Left cardiac atrium (tissue), 4 donors: ENCODE measurements around the gene FOXE3. TPM values are rescaled to one million over a fixed set of nuclear protein-coding genes. Genes with fewer than 3 reads are reported as not detected.
"Not testable (repeated sequence)": the region's sequence is repeated elsewhere in the genome, so short reads cannot be mapped to it uniquely, and the experiment has no call there.

Experiments used
- ATAC-seq, 2 donors: fragments of 200-7000 bp; cut with Tn5 transposase; one replicate each; pipeline ENCODE4 v1.9.1; 2020; ENCODE audit warnings: mild to moderate bottlenecking in 2 of 2, moderate library complexity in 2 of 2
- DNase-seq: peaks from one replicate; pipeline ENCODE4 v3.0.0-alpha.2; 2020
- intact Hi-C, 2 donors: fragments of 100-400 bp; cut with DNase I; formaldehyde crosslinking; loops; one replicate each; pipeline versions ENCODE4 v1.14.1 to v1.15.1; 2022 to 2023
- total RNA-seq, 2 donors: library from RNA; stranded (reverse); fragmentation: NEBNext Ultra II Directional; extraction: Animal tissue kit (Norgen Biotek cat#: 25700); gene quantifications; one replicate each; pipeline ENCODE4 v1.2.1, GENCODE V29; 2021
- donor health status: DM: no; HTN: yes; CAD: no.
- donor health status: DM: no; HTN: yes; CAD: no; lungs with severe emphysema.
- donor health status: DM: yes; HTN: yes; CAD: no.
- donor health status: Dilated cardiomyopathy.

The FOXE3 gene
- total RNA-seq, 2 donors from 2014 or later, result not detected

DNA sequence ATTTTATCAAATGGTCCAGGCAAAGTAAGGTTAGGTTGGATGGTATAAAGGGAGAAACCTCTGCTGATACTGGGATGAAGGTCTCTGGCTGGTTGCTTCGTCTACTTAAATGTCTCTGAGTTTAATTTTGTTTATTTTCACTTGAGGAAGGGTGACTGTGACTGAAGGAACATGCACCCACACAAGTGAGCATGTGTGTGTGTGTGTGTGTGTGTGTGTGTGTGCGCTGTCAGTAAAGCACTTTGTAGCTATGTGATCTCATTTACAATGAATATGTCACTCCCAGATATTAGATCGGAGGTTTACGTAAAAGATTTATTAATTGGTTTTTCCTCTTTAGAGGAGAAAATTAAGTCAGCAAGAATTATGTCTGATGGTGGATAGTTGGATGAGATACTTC, 26.1 kb downstream of the FOXE3 start:
- DNase-seq (no peak), ATAC-seq (no peak)
- intact Hi-C loops, result no loop called here

DNA sequence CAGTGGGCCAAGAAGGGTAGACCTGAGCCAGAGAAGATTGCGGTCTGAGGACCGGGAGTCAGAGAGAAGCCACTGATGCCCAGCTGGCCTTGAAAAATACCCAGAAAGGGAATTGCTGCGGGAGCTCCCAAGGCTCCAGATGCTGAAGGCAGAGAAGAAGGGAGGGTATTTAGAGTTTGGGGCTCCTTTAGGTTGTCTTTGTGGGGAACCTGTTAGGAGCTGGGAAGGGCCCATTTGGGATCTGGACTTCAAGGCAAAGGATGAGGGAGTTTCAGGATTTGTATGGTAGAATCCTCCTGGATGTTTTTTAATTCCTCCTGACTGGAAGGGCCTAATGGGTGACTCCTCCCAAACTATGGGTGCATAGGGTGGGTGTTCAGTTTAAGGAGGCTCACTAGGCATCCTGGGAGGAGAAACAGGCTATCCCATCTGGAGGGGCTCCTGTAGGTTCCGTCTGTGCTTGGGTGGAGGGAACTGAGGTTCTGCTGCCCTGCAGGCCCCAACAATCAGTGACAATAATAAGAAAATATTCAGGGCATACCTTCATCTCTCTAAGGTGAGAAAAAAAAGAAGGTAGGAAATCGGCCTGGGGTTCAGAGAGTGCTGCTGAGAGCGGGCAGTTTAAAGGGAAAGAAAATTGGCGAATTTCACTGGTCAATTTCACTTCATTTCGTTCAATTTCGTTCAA, 26.9 kb downstream of the FOXE3 start:
- intact Hi-C loops, result no loop called here
- ATAC-seq, result no peak
- DNase-seq, result no peak

DNA sequence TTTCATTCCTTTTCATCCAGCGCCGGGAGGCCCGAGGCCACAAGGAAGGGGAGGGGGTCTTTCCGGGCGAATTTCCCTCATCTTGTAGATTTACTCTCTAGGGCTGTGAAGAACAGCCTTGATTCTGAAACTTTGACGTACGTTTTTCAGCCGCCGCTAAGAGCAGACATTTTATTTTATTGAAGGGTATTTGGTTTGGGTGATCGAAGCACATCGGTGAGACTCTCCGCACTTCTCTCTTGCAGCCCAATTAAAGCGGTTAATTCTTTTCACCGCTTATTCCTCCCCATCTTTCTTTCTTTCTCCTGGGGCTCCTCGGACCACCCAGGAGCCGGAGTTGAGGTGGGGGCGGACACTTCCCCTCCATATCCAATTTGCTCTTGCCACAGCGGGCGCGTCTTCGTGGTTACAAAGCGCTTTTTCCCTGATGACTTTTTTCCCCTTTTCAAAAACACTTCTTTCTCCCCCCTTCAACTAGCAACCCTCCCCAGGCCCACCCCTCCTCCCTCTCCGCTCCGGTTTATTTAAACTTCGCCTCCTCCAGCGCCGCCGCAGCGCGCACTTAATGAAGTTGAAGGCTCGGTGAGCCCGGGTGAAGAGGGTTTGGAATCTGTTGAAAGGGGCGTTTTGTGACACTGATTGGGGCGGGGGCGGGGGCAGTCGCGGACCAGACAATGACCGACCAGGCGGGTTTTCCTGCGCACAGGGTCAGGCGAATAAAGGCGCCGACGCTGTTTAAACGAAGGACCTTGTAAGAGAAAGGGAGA, 27.6 kb downstream of the FOXE3 start:
- no peak for ATAC-seq
- no peak for DNase-seq
- intact Hi-C loops, result no loop called here

DNA sequence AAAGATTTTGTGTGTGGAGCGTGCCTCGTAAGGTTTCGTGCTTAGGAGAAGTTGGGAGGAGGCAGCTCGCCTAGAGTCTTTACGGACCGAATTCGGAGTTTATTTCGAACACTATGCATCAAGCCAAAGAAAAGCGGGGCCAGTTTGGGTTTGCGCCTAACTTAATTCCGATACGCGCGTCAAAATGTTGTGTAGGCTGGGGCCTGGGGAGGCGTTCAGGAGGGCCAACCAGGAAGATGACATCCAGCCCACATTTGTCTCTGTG, 28.1 kb downstream of the FOXE3 start:
- DNase-seq (no peak), ATAC-seq (no peak)
- intact Hi-C loops, result no loop called here

DNA sequence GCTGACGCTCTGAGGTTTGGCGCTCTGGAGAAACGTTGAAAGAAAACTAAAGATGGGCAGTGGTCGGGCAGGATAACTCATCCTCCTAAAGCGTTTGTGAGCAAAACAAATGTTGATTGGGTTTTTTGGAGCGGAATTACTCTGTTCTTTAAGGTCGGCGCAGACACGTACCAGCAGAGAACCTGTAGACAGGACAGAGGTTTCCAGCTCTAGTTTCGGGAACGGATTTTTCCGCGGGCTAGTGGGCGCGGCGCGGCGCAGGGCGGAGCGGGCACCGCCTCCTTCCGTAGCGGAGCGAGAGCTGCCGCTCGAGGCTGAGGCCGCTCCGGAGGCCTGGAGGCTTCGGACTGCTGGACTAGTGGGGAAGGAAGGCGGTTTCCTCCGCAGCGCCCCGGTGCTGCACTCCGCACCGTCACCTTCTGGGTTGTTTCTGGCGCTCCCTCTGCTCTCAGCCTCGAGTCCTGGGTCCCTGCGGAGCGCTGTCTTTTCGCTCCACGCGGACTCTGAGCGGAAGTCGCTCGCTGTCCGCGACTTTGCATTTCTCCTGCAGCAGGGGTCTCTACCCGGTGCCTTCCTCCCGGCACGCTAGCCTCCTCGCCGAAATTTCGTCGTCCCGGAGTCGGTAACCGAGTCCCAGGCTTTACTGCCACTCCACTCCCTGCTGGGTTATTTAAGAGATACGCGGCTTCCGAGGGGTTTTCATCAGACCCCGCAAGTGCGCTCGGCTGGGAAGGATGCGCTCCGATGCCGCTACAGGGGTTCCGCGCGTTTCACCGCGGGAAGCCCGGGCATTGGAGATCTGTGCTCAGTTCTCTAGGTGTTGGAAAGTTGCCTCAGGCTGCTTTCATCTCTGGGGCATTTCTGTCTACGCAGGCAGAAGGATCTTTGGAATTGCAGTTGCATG, 28.7 kb downstream of the FOXE3 start:
- ATAC-seq, result peak; percentile 58 to 84
- intact Hi-C loops, result no loop called here
- DNase-seq, result peak; percentile 40

DNA sequence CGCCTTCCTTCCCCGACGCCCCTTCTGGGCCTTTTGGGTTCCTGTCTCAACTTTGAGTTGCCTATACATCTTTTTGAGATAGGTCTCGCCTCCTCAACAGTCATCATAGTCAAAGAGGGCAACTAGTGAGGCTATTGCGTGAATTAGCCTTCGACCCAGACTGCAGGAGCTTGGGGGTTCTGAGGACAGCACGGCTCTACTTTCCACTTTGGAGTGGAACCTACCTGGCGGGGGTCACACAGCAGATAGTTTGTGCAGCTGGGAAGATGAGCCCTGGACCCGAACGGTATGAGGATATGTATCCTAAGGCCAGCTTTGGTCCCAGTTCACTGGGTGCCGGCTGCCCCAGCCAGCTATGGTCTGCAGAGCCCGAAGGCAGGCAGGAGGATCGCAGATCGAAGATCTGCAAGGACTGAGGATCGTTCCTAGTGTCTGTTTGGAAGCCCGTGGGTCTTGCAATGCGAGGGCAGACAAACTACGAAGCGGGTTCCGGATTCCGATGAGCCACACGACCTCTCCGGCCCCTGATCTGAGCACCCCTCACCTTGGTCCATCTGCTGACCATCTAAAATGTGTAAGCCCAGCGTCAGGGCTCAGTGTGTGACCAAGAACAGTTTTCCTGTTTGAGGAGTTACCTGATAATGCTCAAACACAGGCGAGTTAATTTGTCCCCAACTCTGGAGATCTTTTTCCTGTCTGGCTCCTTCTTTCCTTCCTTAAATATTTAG, 29.9 kb downstream of the FOXE3 start:
- no peak for ATAC-seq
- intact Hi-C loops, result no loop called here
- DNase-seq, result no peak

DNA sequence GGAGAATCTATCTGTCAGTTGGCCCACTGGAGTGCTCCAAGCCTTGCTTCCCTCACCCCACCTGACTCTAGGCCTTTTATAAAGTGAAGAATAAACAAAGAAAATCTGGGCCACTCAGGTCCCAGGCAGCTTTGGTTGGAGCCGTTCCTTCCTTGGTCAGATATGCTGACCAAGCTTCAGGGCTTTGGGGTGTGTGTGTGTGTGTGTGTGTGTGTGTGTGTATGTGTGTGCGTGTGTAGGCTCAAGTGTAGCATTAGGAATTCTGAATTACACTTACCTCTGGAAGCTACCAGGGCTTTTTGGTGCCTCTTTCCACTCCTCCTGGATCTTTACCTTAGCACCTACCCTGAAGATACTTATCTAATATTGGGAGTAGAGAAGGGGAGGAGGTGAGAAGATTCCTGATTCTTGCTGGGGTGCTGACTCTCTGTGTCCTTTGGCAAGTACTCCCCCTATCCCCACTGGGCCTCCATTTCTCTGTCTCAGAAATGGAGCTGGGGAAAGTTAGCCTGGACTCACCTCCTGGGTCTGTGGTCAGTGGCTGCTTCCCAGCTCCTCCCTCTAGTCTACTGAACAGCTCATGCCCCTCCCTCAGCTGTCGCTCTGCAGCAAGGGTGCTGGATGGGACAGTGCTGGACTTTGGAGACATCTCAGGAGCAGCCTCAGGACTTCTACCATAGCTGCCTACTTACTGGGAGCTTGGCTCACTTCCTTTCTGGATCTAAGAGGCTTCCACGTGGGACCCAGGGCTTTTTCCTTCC, 32.6 kb downstream of the FOXE3 start:
- ATAC-seq, result no peak
- DNase-seq, result no peak
- intact Hi-C loops, result no loop called here

DNA sequence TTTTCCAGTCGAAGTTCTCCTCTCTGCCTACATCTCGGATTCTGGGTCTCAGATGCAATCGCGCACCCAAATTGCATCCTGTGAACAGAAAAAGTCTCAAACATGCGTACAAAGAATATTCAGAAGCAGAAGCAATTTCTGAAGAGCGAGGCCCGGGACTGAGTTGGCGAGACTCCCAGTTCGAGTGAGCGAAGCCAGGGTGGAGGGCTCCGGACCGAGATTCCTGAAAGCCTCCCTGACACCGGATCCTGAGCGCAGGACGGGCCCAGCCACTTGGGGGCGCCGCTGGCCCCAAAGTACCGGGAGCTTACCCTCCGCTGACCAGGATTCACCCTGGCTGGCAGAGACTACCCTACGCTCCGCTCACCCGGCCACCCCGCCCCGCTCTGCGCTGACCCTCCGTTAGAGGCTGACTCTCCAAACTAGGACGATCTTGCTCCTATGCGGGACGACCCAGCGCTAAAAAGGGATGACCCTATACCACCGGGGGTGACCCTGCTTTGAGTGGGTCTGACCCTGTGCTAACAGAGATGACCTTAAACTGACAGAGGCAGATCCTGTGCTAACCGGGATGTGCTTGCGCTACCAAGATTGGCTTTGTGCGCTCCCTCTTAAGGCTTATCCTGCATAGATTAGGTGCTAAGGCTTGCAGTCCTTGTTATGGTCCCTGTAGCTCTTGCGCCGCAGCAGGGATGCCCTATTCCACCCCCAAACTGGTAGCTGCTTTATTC, 33.9 kb downstream of the FOXE3 start:
- ATAC-seq, result peak; percentile 73 to 84
- peak; percentile 47 for DNase-seq
- intact Hi-C loops, result no loop called here

DNA sequence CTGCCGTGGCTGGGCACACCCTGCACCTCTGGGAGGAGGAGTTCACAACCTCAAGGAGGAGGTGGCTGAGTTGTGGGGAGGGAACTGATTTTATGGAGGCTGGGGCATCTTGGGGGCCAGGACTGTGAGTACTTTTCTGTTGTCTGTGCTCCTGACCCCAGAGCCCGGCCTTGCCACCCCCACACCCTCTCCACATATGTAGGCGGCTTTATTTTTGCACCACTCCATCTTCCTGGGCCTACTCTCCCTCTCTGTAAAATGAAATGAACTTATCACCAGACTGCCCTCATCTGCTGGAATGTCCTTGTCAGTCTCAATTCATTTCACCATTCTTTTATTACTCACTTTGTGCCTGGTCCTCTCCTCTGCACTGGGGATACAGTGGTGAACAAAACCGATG, 34.5 kb downstream of the FOXE3 start:
- DNase-seq (no peak), ATAC-seq (no peak)
- intact Hi-C loops, result no loop called here

DNA sequence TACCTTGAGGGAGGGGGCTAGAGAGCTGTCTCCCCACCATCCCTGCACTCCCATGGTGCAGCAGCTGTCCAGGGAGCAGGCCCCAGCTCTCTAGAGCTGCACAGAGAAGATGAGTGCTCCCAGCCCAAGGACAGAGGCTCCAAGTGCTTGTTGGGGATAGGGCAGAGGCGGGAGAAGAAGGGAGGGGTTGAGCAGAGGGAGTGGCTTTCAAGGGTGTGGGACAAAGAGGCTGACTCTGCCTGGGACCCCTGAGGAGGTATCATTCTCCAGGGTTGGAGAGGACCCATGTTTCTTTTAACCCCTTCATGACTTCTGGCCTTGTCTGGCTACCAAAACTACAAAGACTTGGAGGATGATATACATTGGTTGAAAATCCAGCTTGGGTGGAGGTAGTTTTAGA, 36.3 kb downstream of the FOXE3 start:
- DNase-seq (no peak), ATAC-seq (no peak)
- intact Hi-C loops, result no loop called here

DNA sequence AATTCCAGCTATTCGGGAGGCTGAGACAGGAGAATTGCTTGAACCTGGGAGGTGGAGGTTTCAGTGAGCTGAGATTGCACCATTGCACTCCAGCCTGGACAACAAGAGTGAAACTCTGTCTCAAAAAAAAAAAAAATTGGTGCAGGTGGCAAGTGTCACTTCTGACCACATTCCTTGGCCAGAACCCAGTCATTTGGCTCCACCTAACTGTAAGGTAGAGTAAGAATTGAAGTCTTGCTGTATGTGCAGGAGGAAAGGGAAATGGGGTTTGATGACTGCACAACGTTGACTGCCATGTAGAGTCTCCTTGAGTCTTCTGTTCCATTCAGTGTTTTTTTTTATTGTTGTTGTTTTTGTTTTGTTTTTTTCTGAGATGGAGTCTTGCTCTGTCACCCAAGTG, 37.8 kb downstream of the FOXE3 start:
- intact Hi-C loops, ATAC-seq, DNase-seq: not testable (repeated sequence)

DNA sequence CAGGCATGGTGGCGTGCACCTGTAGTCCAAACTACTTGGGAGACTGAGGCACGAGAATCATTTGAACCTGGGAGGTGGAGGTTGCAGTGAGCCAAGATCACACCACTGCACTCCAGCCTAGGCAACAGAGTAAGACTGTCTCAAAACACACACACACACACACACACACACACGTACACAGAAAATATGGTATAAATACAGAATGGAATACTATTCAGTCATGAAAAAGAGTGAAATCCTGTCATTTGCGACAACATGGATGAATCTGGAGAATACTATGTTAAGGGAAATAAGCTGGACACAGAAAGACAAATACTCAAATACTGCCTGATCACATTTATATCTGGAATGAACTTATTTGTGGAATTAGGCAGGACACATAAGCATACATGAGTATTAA, 40.2 kb downstream of the FOXE3 start:
- no peak for DNase-seq
- intact Hi-C loops, result no loop called here
- no peak for ATAC-seq

DNA sequence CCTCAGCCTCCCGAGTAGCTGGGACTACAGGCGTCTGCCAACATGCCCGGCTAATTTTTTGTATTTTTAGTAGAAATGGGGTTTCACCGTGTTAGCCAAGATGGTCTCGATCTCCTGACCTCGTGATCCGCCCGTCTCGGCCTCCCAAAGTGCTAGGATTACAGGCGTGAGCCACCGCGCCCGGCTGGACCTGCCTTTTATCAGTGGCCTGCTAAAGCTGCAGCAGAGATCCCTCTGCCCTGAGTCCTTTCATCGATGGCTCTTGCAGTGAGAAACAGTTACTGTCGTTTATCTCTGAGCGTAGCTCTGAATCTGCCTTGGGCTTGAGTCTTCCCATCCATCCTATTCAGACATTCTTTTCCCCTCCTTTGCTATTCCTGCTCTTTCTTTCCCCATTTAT, 41.5 kb downstream of the FOXE3 start:
- DNase-seq, ATAC-seq, intact Hi-C loops: not testable (repeated sequence)

DNA sequence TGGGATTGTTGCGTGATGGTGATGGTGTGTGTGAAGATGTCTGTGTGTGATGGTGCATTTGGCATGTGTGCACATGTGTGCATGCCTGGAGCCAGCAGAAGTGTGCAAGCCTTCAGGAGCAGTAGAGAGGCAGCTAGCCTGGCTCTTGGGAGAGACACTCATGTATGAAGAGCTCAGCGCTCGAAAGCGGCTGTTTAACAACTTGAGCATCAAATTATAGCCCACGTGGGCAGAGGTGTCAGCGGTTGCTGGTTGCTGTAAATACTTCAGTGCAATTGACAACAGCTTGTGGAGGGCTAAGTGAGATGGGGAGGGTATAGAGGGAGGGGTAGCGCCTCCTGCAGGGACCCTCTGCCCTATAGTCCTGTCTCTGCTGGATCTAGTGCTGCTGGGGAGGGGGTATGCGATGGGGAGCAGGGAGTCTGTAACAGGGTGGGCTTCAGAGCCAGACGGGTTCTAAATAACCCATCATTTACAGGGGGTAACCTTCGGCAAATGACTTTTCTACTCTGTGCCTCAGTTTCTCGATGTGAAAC, 43.2 kb downstream of the FOXE3 start:
- intact Hi-C loops, result no loop called here
- ATAC-seq, result no peak
- DNase-seq, result no peak

DNA sequence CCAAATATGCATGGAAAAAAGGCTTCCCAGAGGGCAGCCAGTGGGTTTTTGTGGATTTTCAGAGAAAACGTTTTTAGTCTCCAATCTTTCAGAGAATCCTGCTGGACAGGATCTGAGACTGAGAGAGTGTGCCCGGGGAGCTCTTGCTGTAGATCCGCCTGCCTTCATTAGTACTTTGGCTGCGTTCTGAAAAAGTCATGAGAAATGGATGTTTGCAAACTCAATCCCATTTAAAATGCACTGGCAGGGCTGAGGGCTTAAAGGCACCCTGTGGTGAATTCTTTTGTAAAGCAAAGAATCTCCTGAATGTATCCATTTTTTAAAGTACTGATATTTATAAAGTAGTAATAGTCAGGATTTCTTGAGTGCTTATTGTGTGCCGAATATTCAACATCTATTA, 44.0 kb downstream of the FOXE3 start:
- ATAC-seq (no peak), DNase-seq (no peak)
- intact Hi-C loops, result no loop called here

DNA sequence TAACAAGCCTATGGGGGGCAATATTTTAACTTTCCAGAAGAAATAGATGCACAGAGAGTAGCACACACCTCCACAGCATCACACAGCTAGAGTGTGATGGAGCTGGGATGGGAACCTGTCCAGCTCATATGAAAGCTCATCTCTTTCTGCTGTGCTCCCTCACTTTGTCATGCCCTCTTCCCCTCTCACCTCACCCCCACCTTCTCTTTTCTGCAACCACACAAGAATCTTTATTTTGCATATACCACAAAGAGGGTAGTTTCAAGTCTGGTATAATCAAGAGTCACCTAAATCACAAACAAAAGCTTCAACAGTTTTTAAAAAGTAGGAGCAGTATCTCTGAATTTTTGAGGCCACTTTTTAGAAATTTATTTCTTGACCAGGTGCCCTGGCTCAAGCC, 44.4 kb downstream of the FOXE3 start:
- ATAC-seq (no peak), DNase-seq (no peak)
- intact Hi-C loops, result no loop called here

DNA sequence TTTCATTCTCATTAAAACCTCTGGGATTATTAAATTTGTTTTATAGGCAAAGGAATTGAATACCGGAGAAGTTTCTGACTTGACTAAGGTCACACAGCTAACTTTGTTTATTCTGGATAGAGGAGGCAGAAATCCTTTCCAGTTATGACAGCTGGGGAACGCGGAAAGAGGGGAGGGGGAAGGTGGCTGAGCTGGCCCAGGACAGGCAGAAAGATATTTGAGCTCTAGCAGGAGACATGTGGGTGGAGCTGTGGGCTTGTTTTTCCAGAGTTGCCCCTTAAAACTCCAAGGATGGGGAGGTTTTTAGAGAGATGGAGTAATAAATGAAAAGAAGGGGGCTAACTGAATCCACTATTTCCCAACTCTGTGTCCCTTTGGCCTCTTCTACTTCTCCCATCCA, 49.5 kb downstream of the FOXE3 start:
- DNase-seq (no peak), ATAC-seq (peak in 1 of 2 donors; percentile 73)
- intact Hi-C loops, result no loop called here
